ENCODE measurements around the gene FNBP1L. TPM values are rescaled to one million over a fixed set of nuclear protein-coding genes. Genes with fewer than 3 reads are reported as not detected.
A peak's percentile ranks its signal among the peaks of the same experiment; 100 is the strongest.

The FNBP1L gene
- total RNA-seq, 6 experiments from 2014 or later: 1.0 to 6.2 (median 1.2) TPM

- peak; percentile 22 for DNase-seq
- H3K27ac Mint-ChIP-seq: no peak overlapping the region
- H3K27me3 Mint-ChIP-seq (ENCODE audit: insufficient read depth): peaks cover 18% of the 10 kb centered on the region
- H3K4me1 Mint-ChIP-seq (ENCODE audit: low read depth): peaks cover 24% of the 10 kb centered on the region
- peak overlapping the region; percentile 92 for H3K4me3 Mint-ChIP-seq
- peak; percentile 10; the same call in 1 of the 2 replicates for TF ChIP-seq CTCF (IDR thresholded peaks at IDR 0.05)
- no peaks in the 10 kb centered on the region for H3K9me3 Mint-ChIP-seq
- H3K36me3 Mint-ChIP-seq (ENCODE audit: low read depth): no peaks in the 10 kb centered on the region
These were observed 1.3 kb downstream of the FNBP1L start for GRCh38 chr1:93448983-93449804.

- H3K9me3 Mint-ChIP-seq: no peaks in the 10 kb centered on the region
- TF ChIP-seq CTCF (IDR thresholded peaks at IDR 0.05): no peak
- H3K27me3 Mint-ChIP-seq (ENCODE audit: insufficient read depth): peaks cover 18% of the 10 kb centered on the region
- H3K36me3 Mint-ChIP-seq (ENCODE audit: low read depth): no peaks in the 10 kb centered on the region
- H3K4me3 Mint-ChIP-seq: no peak overlapping the region
- peaks cover 25% of the 10 kb centered on the region for H3K4me1 Mint-ChIP-seq (ENCODE audit: low read depth)
- H3K27ac Mint-ChIP-seq: no peak overlapping the region
- no peak for DNase-seq
These were observed 2.4 kb downstream of the FNBP1L start for GRCh38 chr1:93450321-93450720.

- peaks cover 13% of the 10 kb centered on the region for H3K4me1 Mint-ChIP-seq (ENCODE audit: low read depth)
- TF ChIP-seq CTCF (IDR thresholded peaks at IDR 0.05): no peak
- H3K36me3 Mint-ChIP-seq (ENCODE audit: low read depth): no peaks in the 10 kb centered on the region
- H3K27me3 Mint-ChIP-seq (ENCODE audit: insufficient read depth): peaks cover 6% of the 10 kb centered on the region
- H3K9me3 Mint-ChIP-seq: no peaks in the 10 kb centered on the region
- no peak for DNase-seq
- no peak overlapping the region for H3K27ac Mint-ChIP-seq
- H3K4me3 Mint-ChIP-seq: no peak overlapping the region
These were observed 6.0 kb downstream of the FNBP1L start for GRCh38 chr1:93453911-93454310.

GRCh38 chr1:93459126-93459525 is 11.2 kb downstream of the FNBP1L start:
- Mint-ChIP-seq H3K4me1 (ENCODE audit: low read depth) (peaks cover 2% of the 10 kb centered on the region; the same call in 1 of the 2 replicates), H3K4me3 (no peak overlapping the region), H3K36me3 (ENCODE audit: low read depth) (no peaks in the 10 kb centered on the region), H3K9me3 (no peaks in the 10 kb centered on the region), H3K27ac (no peak overlapping the region), H3K27me3 (ENCODE audit: insufficient read depth) (peaks cover 5% of the 10 kb centered on the region)
- no peak for TF ChIP-seq CTCF (IDR thresholded peaks at IDR 0.05)
- DNase-seq: no peak

- peaks cover 5% of the 10 kb centered on the region for H3K27me3 Mint-ChIP-seq (ENCODE audit: insufficient read depth)
- no peak overlapping the region for H3K27ac Mint-ChIP-seq
- TF ChIP-seq CTCF (IDR thresholded peaks at IDR 0.05): no peak
- H3K9me3 Mint-ChIP-seq: peaks cover 2% of the 10 kb centered on the region; the same call in 1 of the 2 replicates
- no peak overlapping the region for H3K4me3 Mint-ChIP-seq
- no peak for DNase-seq
- H3K4me1 Mint-ChIP-seq (ENCODE audit: low read depth): no peaks in the 10 kb centered on the region; the same call in 1 of the 2 replicates
- no peaks in the 10 kb centered on the region for H3K36me3 Mint-ChIP-seq (ENCODE audit: low read depth)
These were observed 13.3 kb downstream of the FNBP1L start for GRCh38 chr1:93461236-93461635.

Data from HFFc6 (cell line).